Activated effector memory CD4-positive, alpha-beta T cell treated with Interleukin-2 at 50 U/mL for 16 hours (primary cell): ENCODE data around the gene RHEBL1.
"Not testable (repeated sequence)": the region's sequence is repeated elsewhere in the genome, so short reads cannot be mapped to it uniquely, and the experiment has no call there.

Experiments used
- DNase-seq: peaks from one replicate; pipeline ENCODE4 v3.0.0-alpha.2; 2020

Gene RHEBL1

DNA sequence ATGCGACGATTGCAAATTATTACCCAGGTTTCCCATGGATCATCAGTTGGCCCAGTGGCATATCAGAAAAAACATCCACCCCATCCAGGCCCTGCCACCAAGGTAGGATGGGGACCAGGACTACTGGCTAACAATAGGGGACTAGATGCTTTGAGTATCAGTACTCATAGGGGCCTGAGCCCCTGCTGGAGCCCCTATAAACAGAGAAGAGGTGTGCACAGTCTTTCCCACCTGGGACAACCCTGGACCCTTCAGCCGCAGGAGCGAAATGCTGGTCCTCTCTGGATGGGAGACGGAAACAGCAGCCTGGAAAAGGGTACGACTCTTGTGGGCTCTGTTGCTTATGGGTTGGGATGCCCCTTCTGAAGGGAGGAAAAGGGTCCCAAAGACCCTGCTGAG is 19.2 kb upstream of the RHEBL1 start:
- no peak for DNase-seq

DNA sequence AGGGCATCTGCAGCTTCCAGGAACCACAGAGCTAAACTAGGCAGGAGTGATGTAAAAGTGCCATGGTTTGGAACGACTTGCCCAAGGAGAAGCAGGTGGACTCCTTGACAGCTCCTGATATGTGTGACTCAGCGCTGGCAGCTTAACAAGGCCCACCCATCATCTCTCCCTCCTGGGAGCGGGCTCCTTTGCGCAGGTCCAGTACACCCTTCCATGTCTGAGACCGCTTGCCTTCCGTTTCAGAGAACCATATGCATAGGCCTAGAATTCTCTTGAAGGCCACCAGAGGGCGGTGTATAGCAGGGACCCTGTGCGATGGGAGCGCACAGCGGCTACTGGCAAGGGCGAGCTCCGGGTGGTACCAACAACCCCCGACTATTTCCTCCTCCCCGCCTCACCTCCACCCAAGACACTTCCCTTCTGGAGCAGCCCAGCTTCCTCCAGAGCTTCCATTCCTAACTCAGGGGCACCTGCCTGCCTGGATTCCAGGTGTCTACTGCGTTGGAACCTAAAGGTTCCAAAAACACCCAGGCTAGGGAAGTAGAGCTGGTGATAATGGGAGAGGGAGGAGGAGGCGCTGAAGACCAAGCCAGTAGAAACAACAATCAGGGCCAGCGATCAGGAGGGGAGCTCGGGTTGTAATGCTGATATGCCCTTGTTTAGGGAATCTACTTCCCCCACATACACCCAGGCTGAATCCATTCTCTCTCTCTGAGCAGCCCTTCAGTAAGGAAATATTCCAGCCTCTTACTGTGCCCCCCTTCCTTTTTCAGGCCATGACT is 18.6 kb upstream of the RHEBL1 start:
- peak; percentile 48 for DNase-seq

DNA sequence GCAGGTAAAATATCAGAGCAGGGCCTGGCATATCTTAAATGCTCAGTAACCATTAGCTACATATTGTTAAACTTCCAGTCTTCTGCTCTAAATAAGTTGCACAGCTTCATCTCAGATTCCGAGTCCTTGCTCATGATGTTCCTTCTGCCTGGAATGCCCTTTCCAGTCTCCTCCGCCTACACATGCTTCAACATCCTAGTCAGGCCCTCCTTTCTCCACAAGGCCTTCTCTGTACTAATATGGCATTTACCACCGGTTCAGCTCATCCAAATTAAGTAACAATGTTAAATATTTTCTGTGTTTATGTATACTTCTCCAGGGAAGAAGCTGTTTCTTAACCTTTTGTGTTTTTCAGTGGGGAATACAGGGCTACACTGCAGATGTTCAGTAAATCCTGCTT is 16.3 kb upstream of the RHEBL1 start:
- DNase-seq = no peak

DNA sequence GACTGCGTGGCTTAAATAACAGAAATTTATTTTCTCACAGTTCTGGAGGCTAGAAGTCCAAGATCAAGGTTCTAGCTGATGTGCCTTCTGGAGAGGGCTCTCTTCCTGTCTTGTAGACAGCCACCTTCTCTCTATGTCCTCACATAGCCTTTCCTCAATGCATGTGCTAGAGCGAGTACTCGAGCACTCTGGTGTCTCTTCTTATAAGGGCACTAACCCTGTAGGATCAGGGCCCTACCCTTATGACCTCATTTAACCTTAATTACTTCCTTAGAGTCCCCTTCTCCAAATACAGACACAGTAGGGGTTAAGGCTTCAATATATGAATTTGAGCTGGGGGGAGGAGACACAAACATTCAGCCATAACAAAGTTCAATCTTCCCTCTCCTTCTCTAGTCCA is 14.7 kb upstream of the RHEBL1 start:
- no peak for DNase-seq

DNA sequence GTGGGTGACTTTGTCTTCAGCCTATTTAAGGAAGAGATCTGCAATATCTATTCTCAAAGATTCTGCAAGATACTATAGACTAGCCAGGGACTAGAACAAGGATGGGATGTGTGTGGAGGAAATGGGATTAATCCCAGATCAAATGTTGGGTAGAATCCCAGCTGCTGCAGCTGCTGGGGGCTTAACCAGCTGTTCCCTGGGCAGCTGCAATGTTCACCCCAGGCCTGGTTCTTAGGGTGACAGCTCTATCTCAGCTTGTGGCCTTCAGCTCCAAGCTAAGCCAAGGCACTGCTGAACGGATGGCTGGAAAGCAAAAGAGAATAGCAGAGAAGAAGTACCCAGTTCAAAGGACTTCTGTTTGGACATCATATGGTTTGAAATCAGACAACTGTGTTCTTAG is 10.0 kb upstream of the RHEBL1 start:
- no peak for DNase-seq

DNA sequence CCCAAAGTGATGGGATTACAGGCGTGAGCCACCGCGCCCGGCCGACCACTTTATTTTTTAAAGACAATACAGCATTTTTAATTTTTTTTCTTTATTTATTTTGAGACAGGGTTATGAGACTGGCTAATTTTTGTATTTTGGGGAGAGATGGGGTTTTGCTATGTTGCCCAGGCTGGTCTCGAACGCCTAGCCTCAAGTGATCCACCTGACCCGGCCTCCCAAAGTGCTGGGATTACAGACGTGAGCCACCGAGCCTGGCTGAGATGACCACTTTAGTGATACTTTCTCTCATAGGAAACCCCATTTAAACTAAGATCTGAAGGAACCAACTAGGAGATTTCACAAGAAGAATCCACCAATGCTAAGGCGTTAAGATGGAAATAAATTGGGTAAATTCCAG is 1.2 kb upstream of the RHEBL1 start:
- no peak for DNase-seq

DNA sequence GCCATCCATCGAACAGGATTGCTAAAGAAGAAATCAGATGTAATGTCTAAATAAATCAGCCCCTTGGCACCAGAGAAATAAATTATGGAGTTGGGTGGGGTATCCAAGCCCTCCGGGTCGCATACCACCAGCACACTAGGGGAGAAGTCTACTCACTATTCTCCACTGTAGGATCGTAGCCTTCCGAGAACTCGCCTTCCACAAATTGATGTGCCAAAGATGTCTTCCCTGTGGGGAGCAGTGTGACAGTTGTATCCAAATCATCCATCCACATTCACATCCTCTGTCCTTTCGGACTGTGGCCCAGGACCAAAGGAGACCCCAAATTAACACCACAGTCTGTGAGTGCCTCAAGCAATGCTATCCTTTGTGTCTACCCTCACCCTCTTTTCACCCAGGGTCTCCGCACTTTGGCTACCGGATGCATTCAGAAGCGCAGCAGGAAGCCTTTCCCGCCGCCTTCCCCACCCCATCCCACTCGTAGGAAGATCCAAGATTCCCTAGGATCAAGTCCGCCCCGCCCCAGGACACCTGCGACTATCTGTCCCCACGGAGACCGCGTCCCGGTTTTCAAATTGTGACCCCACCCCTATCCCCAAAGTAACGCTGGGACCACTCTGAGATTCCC is 786 bp downstream of the RHEBL1 start:
- DNase-seq = no peak

DNA sequence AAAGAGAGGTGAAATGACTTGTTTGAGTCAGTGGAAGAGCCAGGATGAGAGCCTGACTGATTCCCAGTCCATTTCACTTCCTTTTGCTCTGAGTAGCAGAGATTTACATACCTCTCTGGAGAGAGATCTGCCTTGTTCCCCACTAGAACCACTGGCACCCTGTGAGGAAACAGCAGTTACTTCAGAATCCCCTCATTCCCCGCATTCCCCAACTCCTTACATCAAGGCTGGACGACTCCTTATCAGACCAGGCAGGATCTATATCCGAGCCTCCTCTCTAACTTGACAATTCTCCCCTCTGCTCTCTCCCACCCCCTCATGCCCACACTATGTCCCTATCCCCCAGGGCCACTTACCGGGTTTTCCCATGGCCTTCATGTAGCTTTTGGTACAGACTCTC is 3.7 kb downstream of the RHEBL1 start:
- DNase-seq = no peak

DNA sequence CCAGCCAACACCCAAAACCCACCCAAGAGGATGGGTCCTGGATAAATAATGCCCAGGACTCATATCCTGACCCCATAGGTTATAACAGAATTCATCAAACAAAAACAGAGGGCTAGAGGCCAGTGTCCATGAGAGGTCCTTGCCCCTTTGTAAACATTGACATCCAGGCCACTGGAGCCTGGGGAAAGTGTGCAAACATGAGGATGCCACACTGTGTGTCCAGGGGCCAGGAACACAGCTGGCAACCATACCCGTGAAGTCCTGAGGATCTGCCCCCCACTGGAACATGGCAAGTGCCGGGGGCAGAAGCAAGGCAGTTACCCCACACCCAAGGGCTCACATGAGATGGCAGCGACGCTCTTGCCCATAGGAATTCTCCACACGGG is 5.0 kb downstream of the RHEBL1 start:
- no peak for DNase-seq

DNA sequence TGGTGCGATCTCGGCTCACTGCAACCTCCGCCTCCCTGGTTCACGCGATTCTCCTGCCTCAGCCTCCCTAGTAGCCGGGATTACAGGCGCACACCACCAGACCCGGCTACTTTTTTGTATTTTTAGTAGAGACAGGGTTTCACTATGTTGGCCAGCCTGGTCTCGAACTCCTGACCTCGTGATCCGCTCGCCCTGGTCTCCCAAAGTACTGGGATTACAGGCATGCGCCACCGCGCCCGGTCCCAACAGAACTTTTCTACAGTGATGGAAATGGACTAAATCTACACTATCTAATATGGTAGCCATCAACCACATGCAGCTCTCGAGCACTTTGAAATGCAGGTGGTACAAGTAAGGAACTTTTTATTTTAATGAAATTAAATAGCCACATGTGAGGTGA is 7.9 kb downstream of the RHEBL1 start:
- not testable (repeated sequence) for DNase-seq

DNA sequence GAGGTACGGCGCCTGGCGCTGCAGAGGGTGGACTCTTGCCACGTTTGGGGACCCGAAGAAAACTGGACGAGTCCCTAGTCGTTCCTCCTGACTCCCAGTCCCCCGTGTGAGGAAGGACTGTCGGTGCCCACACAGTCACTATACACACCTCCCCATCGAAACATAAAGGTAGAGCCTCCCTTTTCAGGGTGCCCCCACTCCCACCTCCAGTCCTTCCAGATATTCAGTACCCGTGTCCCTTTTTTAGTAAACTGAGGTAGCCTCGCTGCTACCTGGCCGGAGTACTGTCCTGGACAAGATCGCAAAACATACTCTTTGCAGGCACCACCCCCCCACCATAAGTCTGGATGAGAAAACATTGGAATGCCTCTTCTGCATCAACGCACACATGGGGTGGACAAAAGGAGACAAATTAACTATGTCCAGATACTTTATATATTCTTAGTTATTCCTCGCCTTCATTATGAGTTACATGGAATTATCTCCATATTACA is 8.6 kb downstream of the RHEBL1 start:
- no peak for DNase-seq

DNA sequence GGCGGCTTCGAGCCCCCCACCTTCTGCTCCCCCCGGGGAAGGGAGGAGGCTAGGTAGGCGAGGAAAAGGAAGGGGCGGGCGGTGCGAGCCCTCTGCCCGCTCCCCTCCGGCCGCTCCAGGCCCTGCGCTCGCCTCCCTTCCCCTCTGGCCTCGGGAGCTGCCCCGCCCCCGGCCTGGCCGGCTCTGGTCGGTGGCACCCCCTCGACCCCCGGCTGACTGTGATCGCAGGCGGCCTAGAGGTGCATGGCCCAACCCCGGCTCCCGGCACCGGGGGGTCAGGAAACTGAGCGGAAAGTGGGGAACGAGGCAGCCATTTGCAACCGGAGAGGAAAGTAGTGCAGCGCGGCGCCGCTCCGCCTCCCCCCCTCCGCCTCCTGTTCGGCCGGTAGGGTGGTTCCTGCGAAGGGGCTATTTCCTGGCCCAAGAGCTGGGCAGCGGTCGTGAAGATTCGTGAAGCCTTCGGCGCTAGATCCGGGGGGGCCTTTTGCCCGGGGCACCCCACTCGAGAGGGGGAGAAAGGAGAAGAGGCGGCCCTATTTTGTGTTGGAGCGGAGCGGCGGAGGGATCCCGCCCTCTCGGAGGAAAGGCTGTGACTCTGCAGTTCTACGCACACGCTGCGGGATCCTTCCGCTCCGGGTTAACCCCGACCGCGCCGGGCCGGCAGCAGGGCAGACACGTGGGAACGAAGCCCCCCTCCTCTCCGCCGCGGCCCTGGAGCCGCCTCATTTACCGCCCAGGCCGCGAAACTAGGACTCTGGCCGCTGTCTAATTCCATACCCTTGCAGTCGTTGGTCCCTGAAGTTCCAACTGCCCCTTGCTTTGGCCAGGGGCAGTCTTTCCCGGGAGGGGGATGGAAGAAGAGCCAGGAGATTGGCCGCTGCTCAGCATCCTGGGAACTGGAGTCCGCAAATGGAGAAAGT is 9.3 kb downstream of the RHEBL1 start, which contains the start of gene KMT2D:
Gene KMT2D, minus strand, starts transcription at position 558 of the 920 bp plus-strand sequence. CDS start 5,470 bp downstream, outside the sequence.
- peak; percentile 82 for DNase-seq

DNA sequence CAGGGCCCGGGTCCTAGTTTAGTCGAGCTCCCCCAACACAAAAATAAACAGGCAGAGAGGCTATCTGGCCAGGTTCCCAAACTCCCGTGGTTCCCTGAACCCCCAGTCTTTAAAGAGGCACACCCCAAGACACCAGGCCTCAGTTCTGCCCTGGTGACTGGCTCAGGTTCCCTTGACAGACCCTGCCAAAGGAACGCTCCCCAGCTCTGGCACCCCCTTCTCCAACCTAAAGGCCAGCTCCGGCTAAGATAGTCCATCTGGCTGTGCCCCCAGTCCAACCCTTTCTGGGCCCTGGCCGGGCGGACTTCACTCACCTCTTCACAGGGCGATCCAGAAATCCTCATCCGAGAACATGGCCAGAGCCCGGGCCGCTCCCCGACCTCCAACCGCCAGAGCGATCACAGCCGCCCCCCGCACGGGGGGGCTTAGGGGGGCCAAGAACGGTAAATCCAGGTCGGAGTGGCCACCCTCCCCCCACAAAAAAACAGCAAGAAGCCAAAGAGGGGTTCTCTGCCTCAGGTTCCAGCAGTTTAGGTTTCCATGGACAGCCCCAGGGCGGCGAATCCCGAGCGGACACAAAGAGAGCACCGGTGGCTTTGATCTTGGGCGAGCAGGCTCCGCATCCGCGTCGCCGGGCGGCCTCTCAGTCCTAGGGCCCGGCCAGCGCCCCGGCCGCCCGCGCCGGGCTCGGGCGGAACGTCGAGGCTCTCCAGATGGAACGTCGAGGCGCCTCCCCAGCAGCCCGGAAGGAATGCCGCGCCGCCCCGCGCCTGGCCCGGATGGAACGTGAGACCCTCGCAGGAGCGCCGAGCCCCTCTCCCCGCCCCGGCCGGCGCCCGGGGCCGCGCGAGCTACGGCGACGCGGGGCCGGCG is 10.2 kb downstream of the RHEBL1 start:
- no peak for DNase-seq

DNA sequence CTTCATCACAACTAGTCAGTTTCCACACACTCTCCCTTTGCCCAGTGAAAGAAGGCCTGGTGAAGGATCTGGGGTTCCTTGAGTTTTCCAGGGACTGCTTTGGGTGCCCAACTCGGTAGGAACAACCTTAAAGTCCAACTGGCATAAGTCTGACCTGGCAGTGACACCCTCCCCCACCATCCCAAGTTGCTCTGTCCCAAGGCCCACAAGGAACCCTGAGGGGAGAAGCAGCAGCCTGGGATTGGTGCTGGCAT is 10.8 kb downstream of the RHEBL1 start:
- DNase-seq = no peak

DNA sequence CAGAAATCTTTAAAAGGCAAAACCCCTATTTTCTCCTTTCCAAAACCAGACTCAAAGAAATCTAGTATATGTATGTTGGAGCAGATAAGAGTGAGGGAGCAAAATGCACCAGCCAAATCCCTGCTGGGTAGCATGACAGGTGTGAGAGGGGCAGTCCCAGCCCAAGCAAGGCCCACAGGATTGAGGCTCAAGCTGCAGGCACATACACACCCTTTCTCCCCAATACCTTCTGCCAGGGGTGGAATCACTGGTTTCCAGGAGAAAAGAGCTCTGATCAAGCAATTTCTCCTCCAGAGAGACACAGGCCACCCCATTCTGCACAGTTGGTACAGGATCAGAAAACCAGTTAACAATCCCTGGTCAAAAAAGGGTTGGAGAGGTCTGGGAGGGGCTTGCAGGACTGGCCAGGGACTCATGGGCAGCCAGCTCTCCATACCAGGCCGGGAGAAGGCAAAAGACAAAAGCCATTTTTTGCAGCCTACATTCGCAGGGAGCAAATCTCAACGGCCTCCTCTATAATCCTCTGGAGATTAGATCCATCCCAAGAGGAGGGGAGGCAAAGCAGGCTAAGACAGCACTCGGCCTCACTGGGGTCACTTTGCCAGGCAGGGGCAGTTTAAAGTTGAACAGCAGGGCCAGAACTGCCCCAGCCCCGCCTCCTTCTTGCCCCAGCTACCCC is 11.3 kb downstream of the RHEBL1 start:
- no peak for DNase-seq

DNA sequence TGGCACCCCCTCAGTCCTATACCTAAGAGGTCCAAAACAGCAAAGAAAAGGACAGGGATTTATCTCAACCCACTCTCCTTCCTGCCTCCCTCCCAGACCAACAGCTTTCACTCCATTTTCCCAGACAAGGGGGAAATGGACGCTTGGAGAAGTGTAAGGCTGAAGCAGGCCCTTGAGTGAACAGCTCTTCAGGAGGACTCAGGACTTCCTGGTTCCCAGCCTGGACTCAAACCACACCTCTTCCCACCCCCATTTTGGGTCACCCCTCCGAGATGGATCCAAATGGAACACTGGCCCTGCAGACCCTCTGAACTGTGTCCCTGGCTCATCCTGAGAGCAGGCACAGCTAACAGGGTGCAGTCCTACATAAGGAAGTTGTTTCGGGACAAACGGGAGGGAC is 11.9 kb downstream of the RHEBL1 start:
- no peak for DNase-seq

DNA sequence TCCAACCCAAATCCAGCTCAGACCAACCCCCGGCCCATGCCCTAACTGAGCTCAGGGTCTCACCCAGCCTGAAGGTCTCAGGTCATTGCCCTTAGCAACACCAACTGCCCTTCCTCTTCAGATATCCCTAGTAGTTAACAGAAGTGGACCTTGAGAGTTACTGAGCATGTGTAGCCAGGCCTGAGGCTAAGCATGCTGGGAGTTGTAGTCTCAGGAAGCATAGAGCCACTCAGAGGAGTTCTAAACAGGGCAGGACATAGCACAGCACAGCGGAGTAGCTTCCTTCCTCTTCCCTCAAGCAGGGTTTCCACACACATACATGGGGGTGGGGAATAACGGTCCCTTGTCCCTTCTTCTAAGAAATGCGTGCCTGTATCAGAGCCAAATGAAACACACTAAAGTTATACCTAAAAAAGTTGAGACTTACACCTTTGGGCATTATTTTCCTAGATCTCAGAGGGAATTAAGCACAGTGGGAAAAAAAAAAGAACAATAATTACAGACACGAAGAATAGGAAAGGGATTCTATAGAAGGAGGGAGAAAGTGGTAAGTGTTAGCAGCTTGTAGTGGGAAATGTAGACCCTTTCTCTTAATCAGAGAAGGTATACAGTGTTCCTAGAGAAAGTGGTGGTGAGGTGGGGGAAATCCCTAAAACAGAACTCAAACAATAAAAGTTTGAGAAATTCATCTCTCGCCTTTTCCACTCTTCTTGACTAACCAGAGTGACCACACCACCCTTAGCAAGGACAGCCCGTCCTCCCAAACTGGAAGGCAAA is 13.6 kb downstream of the RHEBL1 start:
- DNase-seq = peak; percentile 34

DNA sequence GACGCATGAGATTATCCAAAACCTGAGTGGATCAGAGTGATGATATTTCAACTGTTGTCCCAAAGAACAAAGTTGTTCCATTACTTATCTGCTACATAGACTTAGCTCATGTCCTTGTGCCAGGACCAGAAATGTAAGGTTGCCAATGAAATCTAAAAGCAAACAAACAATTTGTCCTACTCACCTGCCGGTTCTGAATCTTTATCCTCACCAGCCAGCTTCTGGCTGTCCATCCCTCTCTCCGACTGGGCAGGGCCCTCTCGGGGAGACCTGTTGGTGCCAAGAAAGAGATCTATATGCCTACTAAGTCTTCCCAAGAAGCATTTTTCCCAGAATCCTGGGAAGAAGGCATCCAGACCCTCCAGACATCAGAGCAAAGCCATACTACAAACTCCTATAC is 14.7 kb downstream of the RHEBL1 start:
- no peak for DNase-seq

DNA sequence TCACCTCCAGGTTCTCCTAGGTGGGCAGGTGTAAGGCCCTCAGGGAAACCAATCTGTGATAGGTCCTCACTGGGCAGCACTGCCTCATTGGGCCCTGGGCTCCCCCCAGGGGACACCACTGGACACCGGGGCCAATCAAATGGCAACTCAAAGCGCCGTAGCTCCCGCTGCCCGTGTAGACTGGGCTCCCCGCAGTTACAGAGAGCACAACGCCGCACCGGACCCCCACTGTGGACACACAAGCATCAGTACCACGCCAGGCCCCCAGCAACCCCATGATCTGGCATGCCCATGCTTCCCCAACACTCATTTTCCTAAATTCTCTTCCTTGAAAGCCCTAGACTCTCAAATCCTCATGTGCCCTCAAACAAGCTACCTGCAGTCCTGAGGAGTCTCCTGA is 15.3 kb downstream of the RHEBL1 start:
- DNase-seq = no peak

DNA sequence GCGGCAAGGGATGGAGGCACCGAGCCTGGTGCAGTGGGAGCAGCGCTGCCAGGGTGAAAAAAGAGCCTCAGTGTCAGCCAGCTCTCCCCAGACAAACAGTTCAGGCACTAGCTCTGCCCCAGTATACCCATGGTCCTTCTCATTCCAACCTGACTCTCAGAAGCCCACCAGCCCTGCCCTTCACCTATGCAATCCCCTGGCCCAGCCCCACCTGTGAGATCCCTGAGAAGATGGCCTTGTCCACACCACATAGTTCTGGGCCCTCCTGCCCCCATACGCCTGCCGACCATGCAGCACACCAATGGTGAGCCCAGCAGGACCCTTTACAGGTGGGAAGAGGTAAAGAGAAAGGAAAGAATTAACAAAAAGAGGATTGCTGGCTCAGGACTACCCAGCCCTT is 15.7 kb downstream of the RHEBL1 start:
- no peak for DNase-seq
